ENCODE data around the gene IL12A.

Gene IL12A

DNA sequence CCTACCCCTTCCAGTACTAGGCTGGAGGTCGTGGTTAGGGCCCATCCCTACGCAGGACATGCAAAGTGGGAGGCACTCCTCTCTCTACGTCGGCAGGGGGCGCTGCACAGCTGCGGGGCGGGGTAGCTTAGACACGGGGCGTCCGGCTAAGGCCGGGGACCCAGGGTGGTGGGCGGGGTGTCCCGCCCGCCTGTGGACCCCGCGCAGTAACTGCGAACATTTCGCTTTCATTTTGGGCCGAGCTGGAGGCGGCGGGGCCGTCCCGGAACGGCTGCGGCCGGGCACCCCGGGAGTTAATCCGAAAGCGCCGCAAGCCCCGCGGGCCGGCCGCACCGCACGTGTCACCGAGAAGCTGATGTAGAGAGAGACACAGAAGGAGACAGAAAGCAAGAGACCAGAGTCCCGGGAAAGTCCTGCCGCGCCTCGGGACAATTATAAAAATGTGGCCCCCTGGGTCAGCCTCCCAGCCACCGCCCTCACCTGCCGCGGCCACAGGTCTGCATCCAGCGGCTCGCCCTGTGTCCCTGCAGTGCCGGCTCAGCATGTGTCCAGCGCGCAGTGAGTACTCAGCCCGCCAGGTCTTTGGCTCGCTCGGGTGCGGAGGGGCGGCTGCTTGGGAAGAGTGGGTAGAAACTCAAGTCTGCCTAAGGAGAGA lies at the start of gene IL12A:
TSS of gene IL12A (plus strand) at position 219 of the 655 bp plus-strand sequence.
- DNase-seq (ENCODE audit: low read depth in 2 of 2, low spot score in 1 of 2), result peak; percentile 52 to 70

DNA sequence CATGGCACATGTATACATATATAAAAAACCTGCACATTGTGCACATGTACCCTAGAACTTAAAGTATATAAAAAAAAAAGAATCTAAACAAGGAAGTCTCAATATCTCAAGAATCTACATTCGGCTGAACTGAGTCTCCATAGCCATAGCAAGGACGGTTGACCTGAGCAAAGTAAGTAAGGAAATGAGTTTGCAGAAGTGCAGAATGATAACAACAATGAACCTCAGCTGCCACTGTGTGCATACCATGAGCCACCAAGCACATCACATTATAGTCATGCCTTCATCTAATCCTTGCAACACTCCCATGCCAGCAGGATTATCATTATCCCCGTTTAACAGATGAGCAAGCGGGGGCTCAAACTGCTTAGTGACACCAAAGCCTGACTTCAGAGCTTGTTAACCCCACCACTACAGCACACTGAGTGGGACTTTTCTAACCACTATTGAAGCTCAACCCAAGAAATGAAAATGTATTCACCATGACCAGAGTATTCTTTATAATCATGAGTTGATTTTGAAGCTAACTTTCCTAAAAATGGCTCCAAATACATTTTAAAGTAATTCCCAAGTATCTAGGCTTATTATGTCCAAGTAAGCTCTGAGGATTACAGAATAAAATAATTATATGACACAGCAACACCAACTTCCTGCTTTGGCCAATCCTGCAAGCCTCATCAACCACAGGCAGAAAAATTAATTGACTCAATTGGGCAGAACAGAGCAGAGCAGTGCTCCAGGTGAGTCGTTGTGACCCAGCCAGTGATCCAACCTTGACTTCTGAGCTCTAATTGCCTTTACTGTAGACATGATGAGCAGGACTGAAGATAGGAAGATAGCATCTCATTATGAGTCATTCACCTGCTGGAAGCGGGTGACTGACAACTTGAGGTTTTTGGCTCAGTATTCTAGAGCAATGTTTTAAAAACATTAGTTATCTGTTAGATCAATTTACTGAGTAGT lies 47.3 kb upstream of the IL12A start:
- no peak for DNase-seq (ENCODE audit: low read depth in 2 of 2, low spot score in 1 of 2)

DNA sequence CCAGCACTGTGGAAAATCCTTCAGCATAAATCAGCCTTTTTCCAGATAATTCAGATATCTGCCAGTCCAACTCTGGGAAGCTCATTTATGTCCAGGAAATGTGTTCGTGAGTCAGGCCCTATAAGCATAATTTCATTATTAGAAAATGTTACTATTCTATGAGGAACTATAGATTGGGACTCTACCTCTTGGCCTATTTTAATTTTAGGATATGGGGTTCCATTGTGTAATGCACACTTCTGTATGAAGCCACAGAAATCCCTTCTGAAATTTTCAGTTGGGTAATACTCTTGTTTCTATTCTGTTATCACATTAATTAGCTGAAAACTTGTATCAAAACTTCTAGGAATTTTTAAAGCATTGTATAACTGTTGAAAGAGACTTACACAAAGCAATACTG lies 43.9 kb upstream of the IL12A start:
- no peak for DNase-seq (ENCODE audit: low read depth in 2 of 2, low spot score in 1 of 2)

DNA sequence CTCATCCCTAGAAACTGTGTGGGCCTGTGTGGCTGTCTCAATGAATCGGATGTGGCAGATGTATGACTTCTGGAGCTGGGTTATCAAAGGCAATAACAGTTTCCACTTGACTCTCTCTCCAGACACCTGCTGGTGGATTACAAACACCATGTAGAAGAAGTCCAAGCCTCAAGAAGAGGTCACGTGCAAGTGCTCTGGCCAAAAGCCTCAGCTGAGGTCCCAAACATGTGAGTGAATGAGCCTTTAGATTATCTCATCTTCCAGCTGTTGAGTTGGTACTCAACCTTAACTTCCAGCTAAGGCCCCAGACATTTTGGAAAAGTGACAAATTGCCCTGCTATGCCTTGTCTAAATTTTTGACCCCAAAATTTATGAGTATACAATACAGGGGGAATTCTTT lies 42.7 kb upstream of the IL12A start:
- DNase-seq (ENCODE audit: low read depth in 2 of 2, low spot score in 1 of 2), result no peak

DNA sequence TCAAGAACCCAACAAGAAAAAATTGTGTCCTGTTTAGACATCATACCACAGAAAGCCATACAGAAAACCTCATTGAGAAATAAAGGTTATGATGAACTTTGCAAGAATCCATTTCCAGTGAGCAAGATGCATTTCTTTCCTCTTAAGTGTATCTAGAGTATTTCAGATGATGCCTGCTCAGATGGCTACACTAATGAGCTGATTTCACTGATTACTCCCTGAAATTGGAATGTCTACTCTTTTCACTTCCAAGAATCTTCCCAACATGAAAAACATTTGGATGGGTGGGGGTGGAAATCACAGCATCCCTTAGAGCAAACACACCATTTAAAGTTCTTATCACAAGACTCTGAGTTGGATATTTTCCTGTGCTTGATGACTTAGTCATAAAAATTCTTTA lies 41.4 kb upstream of the IL12A start:
- no peak for DNase-seq (ENCODE audit: low read depth in 2 of 2, low spot score in 1 of 2)

DNA sequence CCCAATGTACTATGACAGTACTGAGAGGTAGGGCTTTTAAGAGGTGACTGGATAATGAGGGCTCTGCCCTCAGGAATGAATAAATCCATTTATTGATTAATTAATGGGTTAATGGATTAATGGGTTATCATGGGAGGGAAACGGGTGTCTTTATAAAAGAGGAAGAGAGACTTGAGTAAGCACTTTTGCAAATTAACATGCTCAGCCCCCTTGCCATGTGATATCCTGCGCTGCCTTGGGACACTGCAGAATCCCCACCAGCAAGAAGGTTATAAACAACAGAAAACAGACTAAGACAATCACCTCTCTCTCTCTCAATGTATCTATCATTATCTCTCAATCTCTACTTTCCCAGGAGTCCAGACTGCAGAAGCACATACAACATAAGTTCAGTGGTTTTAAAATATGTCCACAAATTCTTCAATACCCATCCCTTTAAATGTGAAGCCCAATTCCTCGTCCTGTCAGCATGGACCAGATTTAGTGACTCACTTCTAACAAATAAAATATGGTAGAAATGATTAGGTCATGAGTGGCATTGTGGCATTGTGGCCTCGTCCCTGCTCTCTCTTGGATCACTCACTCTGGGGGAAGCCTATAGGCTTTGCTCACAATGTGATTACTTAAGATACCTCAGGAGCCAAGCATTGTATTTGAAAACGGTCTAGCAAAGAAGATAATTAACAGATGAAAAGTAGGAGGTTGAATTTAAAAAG lies 40.0 kb upstream of the IL12A start:
- DNase-seq (ENCODE audit: low read depth in 2 of 2, low spot score in 1 of 2), result no peak

DNA sequence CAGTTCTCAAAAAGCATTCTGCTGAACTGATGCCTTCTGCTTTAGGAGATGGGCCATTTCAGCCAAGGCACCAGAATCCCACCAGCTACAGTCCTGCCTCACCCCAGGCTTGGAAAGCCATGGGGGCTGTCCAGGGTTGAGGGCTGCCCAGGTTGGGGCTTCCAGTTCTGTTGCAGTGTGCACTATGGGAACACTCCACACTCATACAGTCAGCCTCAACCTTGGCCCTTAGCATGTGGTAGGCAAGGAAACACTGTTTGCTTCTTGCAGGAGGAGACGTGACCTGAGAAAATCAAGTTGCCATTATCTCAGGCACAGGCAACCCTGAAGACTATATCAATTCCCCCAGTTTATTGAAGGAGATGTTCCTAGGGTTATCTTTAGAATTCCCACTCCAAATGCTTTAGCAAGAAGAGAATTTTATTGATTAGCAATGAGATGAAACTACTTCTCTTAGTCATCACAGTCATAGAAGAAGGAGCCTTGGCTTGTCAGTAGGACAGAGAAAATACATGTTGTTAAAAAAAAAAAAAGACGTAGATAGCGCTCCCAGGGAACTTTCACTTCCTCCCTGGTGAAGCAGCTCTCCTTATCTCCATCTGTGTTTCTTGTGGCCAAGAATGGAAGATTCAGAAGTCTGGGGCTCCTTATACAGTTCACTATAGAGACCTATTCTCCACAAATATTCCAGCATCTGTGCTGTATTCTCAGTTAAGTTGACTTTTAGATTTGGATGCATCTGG lies 38.3 kb upstream of the IL12A start:
- DNase-seq (ENCODE audit: low read depth in 2 of 2, low spot score in 1 of 2), result no peak

DNA sequence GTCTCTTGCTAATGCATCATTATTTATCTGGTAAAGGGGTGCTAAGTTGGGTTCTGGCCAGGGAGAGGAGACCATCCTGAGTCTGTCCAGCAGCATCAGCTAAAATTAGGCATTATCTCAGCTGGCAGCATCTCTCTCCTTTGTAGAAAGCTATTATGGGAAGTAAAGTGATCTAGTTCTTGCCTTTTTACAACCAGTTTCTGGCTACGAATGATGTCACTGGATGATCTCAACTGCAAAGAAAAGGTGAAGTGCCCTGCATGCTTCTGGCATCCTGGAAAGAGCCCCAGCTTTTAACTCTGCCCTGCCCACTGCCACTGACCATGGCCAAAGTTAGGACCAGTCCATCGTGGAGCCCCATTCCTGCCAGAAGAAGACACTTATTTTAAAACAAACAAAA lies 37.1 kb upstream of the IL12A start:
- DNase-seq (ENCODE audit: low read depth in 2 of 2, low spot score in 1 of 2), result no peak

DNA sequence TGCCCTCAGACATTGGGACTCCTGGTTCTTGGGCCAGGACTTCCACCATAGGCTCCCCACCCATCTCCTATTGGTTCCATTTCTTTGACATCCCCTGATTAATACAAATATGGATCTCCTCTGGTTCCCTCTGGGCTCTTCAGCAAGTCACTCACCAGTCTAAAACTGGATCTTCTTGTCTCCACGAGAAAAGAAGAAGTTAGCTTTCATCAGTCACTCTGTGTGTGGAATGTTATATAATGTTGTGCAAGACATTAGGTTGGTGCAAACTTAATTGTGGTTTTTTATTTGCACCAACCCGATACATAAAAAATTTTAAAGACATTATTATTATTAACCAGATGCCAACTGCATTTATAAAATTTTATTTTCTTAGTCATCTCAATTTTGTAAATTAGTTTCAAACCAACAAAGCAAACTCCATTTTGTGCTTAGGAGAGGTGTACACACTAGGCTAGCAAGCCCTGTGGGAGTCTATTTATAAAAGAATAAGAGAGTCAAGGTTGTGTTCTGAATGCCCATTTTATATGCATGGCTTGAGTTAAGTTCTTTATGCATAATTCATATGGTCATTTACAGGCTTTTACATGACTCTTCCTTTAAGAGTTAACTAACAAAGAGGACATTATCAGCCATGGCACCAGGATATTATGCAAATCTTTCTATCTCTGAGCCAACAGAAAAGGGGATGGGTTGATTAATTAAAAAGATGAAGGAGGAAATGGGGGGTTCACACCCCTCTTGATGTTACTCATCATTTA lies 35.1 kb upstream of the IL12A start:
- DNase-seq (ENCODE audit: low read depth in 2 of 2, low spot score in 1 of 2), result no peak

DNA sequence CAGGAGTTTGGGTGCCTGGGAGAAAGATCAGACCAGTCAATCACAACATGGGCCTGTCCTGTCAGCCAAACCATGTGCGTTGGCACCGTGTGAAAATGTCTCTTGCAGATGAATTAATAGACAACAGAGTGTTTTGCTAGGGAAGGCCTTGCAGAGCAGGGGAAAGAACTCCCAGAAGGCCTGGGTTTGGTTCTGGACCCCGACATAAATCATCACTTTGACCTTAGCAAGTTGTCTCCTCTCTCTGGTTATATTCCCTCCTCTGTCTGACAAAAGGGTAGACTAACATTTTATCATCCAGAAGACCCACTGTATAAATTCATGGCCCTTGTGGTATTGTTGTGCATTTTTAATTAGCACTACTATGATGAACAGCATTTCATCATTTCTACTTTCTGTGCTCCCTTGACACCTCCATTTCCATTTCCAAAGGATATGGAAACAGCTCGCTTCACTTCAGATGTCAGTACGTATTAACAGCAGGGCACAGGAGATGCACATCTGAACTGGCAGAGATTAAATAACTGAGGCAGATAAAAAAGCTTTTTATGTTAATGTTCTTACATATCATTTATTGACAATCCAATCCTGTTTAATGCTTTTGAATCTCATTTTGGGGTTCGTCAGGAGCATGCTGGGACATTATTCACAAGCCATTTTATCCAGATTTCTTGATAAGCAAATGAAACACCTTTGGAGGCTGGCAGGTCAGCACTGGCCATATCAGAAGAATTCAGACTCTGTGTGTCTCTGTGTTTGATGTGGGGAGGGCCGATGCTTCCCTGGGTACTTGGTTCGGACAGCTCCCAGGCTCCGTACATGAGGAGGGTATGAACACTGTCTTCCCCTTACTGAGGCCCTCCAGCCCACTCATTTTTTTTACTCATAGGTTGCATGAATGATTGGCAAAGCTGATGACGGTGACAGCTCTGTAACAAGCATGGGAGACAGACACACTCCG lies 28.2 kb upstream of the IL12A start:
- no peak for DNase-seq (ENCODE audit: low read depth in 2 of 2, low spot score in 1 of 2)

DNA sequence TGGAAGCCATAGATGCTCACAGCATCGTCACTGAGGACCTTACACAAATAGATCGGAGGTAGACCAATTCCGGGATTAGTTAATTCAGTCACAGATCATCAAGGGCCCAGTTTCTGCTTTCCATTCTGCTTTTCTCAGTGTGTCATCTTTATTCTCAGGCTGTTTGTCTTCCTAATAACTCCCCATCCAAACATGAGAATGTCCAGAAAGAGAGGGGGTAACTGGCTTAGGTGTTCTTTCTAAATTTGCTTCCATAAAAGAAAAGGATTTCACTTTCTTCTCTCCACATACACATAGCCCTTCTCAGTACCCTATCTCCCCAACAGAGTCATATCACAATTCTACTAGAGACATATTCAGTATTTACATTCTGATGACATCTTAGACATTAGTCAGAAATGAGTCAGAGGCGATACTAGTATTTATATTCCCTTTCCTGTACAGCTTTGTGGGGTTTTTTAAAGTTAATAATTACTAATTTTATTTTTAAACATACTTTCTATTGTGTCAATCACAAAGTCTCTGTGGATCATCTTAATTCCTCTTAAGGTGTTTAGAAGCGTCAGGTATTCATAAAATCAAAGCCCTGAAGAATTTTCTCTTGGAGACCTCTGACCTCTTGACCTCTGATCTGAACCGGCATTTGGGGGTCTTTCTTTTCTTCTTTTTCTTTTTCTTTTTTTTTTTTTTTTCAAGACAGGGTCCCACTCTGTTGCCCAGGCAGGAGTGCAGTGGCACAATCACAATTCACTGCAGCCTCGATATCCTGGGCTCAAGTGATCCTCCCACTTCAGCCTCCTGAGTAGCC lies 24.3 kb upstream of the IL12A start:
- DNase-seq (ENCODE audit: low read depth in 2 of 2, low spot score in 1 of 2), result no peak

DNA sequence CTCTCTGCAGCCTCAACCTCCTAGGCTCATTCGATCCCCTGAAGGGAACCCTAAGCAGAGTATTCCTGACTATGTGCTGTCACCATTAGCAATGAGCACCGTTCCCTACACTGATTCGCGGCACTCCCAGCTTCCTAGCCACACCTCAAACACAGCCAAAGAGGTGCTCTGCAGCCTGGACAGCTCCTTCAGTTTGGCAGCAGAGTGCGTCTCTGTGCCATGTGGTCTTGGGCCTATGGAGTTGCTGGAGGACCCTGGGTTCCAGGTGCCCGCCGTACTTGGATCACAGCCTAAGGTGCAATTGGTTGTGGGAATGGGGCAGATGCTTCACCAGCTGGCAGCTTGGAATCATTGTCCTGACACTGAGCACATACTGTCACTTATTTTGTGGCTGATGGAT lies 17.3 kb upstream of the IL12A start:
- DNase-seq (ENCODE audit: low read depth in 2 of 2, low spot score in 1 of 2), result no peak

DNA sequence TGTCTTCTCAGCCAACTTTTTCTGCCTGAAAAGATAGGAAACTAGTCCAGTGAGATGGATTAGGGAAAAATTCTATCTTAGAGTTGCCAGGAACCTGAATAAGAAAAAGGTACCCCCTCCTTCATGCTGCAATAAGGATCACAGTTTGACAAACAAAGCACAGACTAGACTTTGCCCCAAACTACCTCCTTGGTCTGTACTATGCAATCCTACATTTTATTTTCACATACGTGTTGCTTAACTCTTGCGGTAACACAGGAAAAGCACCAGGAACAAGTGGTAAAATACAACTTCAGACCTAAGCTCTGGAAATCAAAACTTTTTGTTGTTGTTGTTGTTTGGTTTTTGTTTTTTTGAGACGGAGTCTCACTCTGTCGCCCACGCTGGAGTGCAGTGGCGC lies 11.3 kb upstream of the IL12A start:
- DNase-seq (ENCODE audit: low read depth in 2 of 2, low spot score in 1 of 2), result no peak

DNA sequence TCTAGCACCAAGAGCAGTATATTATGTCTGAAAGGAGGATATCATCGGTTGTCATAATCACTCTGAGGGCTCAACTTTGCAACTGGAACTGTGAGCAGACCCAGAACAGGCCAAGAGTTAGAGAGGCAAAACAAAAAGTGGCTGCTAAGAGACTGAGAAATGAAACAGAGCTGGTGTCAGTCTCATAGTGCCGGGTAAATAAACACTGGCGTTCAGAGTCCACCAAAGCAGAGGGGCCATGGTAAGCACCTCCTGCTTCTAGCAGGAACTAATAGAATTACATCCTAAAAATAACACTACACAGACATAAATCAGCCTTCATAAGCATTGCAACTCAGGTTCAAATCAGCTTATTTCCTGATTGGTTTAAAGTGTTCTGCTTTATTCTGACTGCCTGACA lies 10.3 kb upstream of the IL12A start:
- DNase-seq (ENCODE audit: low read depth in 2 of 2, low spot score in 1 of 2), result no peak

DNA sequence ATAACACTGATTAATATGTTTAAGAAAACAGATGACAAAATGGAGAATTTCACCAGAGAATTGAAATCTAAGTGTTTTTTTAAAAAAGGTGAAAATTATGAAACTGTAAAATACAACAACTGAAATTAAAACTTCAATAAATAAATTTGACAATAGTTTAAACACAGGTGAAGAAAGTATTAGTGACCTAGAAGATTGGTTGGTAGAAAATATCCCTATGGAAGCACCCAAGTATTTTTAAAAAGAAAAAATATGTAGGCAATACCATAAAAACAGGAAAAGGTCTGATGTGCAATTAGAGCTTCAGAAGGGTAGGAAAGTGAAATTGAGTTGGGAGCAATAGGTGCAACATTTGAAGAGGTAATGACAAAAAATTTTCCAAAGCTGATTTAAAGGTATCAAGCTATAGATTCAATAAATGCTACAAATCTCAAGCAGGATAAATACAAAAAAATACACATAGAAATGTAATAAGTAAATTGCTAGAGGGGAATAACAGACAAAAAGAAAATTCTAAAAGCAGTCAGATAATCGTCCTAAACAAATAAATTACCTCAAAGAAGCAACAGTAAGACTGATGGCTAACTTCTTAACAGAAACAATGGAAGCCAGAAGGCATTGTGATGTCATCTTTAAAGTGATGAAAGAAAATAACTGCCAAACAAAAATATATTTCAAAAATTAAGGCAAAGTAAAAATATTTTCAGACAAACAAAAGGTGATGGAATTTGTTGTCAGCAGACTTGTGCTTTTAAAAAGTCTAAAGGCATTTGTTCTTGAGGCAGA lies 9.5 kb upstream of the IL12A start:
- no peak for DNase-seq (ENCODE audit: low read depth in 2 of 2, low spot score in 1 of 2)

DNA sequence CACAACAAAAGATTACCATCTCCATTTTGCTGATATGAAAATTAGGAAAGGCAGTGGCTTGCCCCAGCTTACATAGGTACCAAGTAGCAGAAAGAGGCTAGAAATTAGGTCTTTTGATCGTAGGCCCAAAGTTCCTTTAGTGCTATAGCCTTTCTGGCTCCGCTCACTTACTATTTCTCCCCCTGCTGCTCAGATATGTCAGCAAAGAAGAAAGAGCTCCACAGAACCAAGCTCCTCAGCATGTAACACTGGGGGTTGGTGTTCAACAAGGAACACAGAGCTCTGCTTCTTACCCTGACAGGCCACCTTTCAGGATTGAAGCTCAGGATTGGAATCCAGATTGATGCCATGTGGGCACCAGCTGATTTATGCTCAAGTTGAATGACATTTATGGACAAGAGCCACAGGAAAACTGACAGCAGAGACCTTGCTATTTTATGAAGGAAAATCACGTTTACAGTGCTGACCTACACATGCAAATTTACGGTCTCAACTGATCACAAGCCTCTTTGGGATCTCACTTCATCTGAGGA lies 6.1 kb upstream of the IL12A start:
- DNase-seq (ENCODE audit: low read depth in 2 of 2, low spot score in 1 of 2), result no peak

DNA sequence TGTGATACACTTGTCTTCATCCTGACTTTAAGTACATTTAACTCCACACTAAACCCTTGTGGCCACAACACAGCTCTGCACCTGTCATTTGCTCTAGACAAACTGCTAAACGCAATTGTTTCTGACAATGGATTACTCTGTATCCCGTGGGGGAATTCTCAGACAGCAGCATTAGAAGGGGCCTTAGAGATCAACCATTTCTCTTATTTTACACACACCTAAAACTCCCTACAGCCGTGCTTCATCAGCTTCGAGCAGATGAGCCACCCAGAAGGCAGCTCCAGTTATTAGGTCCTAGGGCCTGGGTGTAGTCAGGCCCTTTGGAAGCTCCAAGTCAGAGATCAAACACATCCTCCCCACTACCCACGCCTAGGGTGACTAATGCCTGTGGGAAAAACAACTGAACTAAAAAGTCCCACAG lies 1.3 kb upstream of the IL12A start:
- DNase-seq (ENCODE audit: low read depth in 2 of 2, low spot score in 1 of 2), result no peak

Data from stimulated activated CD8-positive, alpha-beta memory T cell treated with anti-CD3 and anti-CD28 coated beads, Interleukin-4, amount 100 ng/mL, for 1 hour (primary cell).